CD4-positive, alpha-beta memory T cell (primary cell): ENCODE data around the gene MYO1B. TPM values are rescaled to one million over a fixed set of nuclear protein-coding genes. Genes with fewer than 3 reads are reported as not detected.

Experiments used
- CTCF ChIA-PET: fragments of 350-600 bp; sonication (Branson Sonifier 250); formaldehyde crosslinking; loops from one replicate; lab custom pipeline; 2021; ENCODE audit warnings: inconsistent platforms; ENCODE audit not compliant: partially characterized antibody; lab: Charles Lee
- POLR2A ChIA-PET: fragments of 350-600 bp; sonication (Branson Sonifier 250); formaldehyde crosslinking; loops from one replicate; lab custom pipeline; 2021; ENCODE audit not compliant: partially characterized antibody; lab: Charles Lee
- DNase-seq, 5 donors: peaks; one replicate each; pipeline versions ENCODE4 v3.0.0 to v3.0.0-alpha.2; 2020 to 2022; ENCODE audit warnings: mixed read lengths in 1 of 5
- H3K27ac ChIP-seq: one replicate; pipeline ENCODE4 v1.7.0; 2013; ENCODE audit warnings: low read depth, low read length
- H3K27me3 ChIP-seq: 2 replicates; pipeline ENCODE4 v1.7.0; 2013; ENCODE audit warnings: mild to moderate bottlenecking, low read length, moderate library complexity; ENCODE audit not compliant: insufficient read depth
- H3K36me3 ChIP-seq: 2 replicates; pipeline ENCODE4 v1.7.0; 2013; ENCODE audit warnings: mild to moderate bottlenecking, low read length, moderate library complexity; ENCODE audit not compliant: insufficient read depth
- H3K4me1 ChIP-seq: 2 replicates; pipeline ENCODE4 v1.7.0; 2013; ENCODE audit warnings: mild to moderate bottlenecking, low read length, moderate library complexity; ENCODE audit not compliant: insufficient read depth
- H3K4me3 ChIP-seq, 2 donors: one replicate each; pipeline ENCODE4 v1.7.0; 2013; ENCODE audit warnings: low read length in 2 of 2, mild to moderate bottlenecking in 1 of 2
- H3K9me3 ChIP-seq, 2 donors: one replicate each; pipeline ENCODE4 v1.7.0; 2013; ENCODE audit warnings: low read length in 2 of 2, control low read depth in 1 of 2; ENCODE audit not compliant: control insufficient read depth in 1 of 2
- H3K27ac Mint-ChIP-seq, 7 donors: one replicate each; pipeline ENCODE4 v1.8.0; 2020 to 2021; ENCODE audit warnings: mixed read lengths in 7 of 7, mild to moderate bottlenecking in 6 of 7, inconsistent platforms in 3 of 7, moderate library complexity in 3 of 7
- H3K27me3 Mint-ChIP-seq, 2 donors: one replicate each; pipeline ENCODE4 v1.8.0; 2020 to 2021; ENCODE audit warnings: mixed read lengths in 2 of 2
- H3K36me3 Mint-ChIP-seq, 2 donors: one replicate each; pipeline ENCODE4 v1.8.0; 2020 to 2021; ENCODE audit warnings: mixed read lengths in 2 of 2, inconsistent platforms in 1 of 2, mild to moderate bottlenecking in 1 of 2
- H3K4me1 Mint-ChIP-seq, 4 donors: one replicate each; pipeline ENCODE4 v1.8.0; 2020 to 2021; ENCODE audit warnings: mixed read lengths in 4 of 4, mild to moderate bottlenecking in 1 of 4
- H3K4me3 Mint-ChIP-seq, 8 donors: one replicate each; pipeline ENCODE4 v1.8.0; 2020 to 2021; ENCODE audit warnings: mixed read lengths in 8 of 8, mild to moderate bottlenecking in 7 of 8, moderate library complexity in 6 of 8, inconsistent platforms in 3 of 8
- H3K9me3 Mint-ChIP-seq, 8 donors: one replicate each; pipeline ENCODE4 v1.8.0; 2020 to 2021; ENCODE audit warnings: mixed read lengths in 8 of 8, mild to moderate bottlenecking in 5 of 8, inconsistent platforms in 3 of 8, moderate library complexity in 1 of 8
- intact Hi-C: fragments of 100-400 bp; cut with micrococcal nuclease; formaldehyde crosslinking; loops from one replicate; pipeline ENCODE4 v1.15.1; 2023
- polyA plus RNA-seq, 2 donors: library from polyadenylated mRNA; unstranded; fragments of 300-500 nt; fragmentation: Illumina TruSeq; gene quantifications; one replicate each; pipeline ENCODE4 v1.2.3, GENCODE V29; 2021
- total RNA-seq, 2 experiments: library from RNA; stranded (reverse); gene quantifications; one replicate each; pipeline ENCODE4 v1.2.3, GENCODE V29; 2021

MYO1B gene
- total and polyA plus RNA-seq, 4 experiments from 2014 or later, result 0.12 to 0.38 (median 0.17) TPM

DNA sequence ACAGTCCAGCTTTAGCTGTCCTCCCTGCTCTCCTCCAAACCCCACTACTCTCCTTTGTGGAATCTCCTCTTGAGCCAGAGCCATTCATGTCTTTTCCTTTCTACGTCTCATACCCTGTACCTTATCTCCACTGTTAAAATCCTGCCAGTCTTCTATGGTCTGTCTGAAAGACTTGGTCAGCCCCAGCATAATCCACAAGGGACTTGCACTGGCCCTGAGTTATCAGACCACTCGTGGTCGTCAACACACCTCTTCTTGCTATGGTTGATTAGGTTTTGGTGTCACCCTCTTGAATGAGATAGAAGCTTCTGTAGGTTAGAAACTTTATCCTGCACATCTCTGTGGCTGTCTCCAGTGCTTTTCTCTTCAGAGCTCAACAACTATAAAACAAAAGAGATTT, 56.8 kb downstream of the MYO1B start:
- Mint-ChIP-seq H3K27me3 (peaks cover 0 to 8% of the 10 kb centered on the region in 2 donors), H3K4me3 (no peak overlapping the region), H3K36me3 (no peaks in the 10 kb centered on the region), H3K4me1 (peaks cover 0 to 2% (median under 1%) of the 10 kb centered on the region in 4 donors), H3K27ac (no peak overlapping the region), H3K9me3 (no peaks in the 10 kb centered on the region)
- Histone ChIP-seq H3K27ac (no peak overlapping the region), H3K4me1 (no peaks in the 10 kb centered on the region), H3K4me3 (no peak overlapping the region), H3K9me3 (no peaks in the 10 kb centered on the region), H3K36me3 (no peaks in the 10 kb centered on the region), H3K27me3 (no peaks in the 10 kb centered on the region)
- POLR2A ChIA-PET, result no interaction called here
- DNase-seq, result no peak
- intact Hi-C loops, result loop anchor here (1.0 to 5.0 kb wide), 2 partner anchors 137 to 250 kb away; no protein-coding TSS in a partner anchor
- CTCF ChIA-PET, result interaction anchor here (0.7 to 2.2 kb wide), 5 partner anchors 8 to 250 kb away, joined by 3 to 6 read pairs (median 4); no protein-coding TSS in a partner anchor

- POLR2A ChIA-PET, result no interaction called here
- Mint-ChIP-seq H3K4me3 (no peak overlapping the region), H3K27ac (no peak overlapping the region), H3K36me3 (no peaks in the 10 kb centered on the region), H3K27me3 (peaks cover 0 to 8% of the 10 kb centered on the region in 2 donors), H3K4me1 (peaks cover 0 to 2% (median under 1%) of the 10 kb centered on the region in 4 donors), H3K9me3 (no peaks in the 10 kb centered on the region)
- H3K27me3 ChIP-seq, result no peaks in the 10 kb centered on the region
- no peak overlapping the region for H3K4me3 ChIP-seq
- H3K4me1 ChIP-seq, result no peaks in the 10 kb centered on the region
- H3K9me3 ChIP-seq, result no peaks in the 10 kb centered on the region
- H3K27ac ChIP-seq, result no peak overlapping the region
- DNase-seq, result peak in 2 of 5 donors; percentile 3 to 4
- H3K36me3 ChIP-seq, result no peaks in the 10 kb centered on the region
- CTCF ChIA-PET, result interaction anchor here (0.7 to 2.2 kb wide), 8 partner anchors 9 to 251 kb away, joined by 3 to 6 read pairs (median 4); no protein-coding TSS in a partner anchor
- intact Hi-C loops, result loop anchor here (1.0 to 5.0 kb wide), 2 partner anchors 137 to 250 kb away; no protein-coding TSS in a partner anchor
These were observed 57.4 kb downstream of the MYO1B start for GRCh38 chr2:191302459-191303139.

DNA sequence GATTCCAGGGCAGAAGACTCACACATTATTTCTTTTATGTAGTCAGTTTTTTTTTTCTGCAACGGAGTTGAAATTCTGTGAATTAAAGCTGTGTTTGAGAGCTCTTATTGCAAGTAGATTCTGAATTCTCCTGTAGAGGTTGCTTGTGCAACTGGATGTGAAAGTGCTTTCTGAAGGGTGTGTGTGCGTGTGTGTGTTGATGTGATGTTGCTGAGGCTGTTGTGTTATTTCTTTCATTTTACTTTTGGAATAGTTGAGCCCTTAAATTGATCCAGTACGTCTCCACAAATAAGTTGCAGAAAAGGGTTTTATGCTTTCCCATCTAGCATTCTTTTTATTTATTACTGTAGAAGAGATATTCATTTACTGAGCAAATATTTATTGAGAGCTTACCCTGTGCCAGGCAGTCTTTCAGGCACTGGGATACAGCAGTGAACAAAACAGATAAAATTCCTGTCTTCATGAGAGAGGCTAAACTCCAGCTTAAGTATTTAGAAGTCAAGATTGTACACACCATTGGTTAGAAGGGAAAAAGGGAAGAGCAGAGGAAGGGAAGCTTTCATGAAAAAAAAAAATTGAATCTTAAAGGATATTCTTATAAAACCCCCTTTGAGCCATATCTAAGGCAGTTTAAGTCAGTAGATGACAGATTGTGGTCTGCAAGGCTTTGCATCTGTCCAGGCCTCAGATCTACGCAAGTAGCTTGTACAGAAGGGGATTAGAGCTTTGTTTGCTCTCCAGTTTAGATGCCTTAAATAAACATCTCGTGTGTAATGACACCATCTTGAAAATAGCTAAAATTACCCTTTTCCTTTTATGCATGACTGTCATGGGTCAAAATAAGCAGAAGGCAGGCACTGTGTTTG, 58.2 kb downstream of the MYO1B start:
- Mint-ChIP-seq H3K4me3 (no peak overlapping the region), H3K9me3 (no peaks in the 10 kb centered on the region), H3K27me3 (peaks cover 0 to 8% of the 10 kb centered on the region in 2 donors), H3K4me1 (peaks cover 0 to 2% (median under 1%) of the 10 kb centered on the region in 4 donors), H3K36me3 (no peaks in the 10 kb centered on the region), H3K27ac (no peak overlapping the region)
- Histone ChIP-seq H3K36me3 (no peaks in the 10 kb centered on the region), H3K27me3 (no peaks in the 10 kb centered on the region), H3K4me3 (no peak overlapping the region), H3K27ac (no peak overlapping the region), H3K9me3 (no peaks in the 10 kb centered on the region), H3K4me1 (no peaks in the 10 kb centered on the region)
- ChIA-PET POLR2A (no interaction called here), CTCF (interaction anchor here (1.1 to 2.2 kb wide), 8 partner anchors 9 to 251 kb away, joined by 3 to 6 read pairs (median 4); no protein-coding TSS in a partner anchor)
- DNase-seq, result no peak
- intact Hi-C loops, result loop anchor here (5.0 kb wide), 1 partner anchor 251 kb away; no protein-coding TSS in a partner anchor

- H3K27ac Mint-ChIP-seq, result no peak overlapping the region
- intact Hi-C loops, result loop anchor here (5.0 kb wide), 1 partner anchor 253 kb away; no protein-coding TSS in a partner anchor
- peaks cover 0 to 8% of the 10 kb centered on the region in 2 donors for H3K27me3 Mint-ChIP-seq
- Histone ChIP-seq H3K4me3 (no peak overlapping the region), H3K27me3 (no peaks in the 10 kb centered on the region), H3K36me3 (no peaks in the 10 kb centered on the region), H3K4me1 (no peaks in the 10 kb centered on the region), H3K9me3 (no peaks in the 10 kb centered on the region), H3K27ac (no peak overlapping the region)
- no peaks in the 10 kb centered on the region for H3K36me3 Mint-ChIP-seq
- peaks cover 0 to 2% (median under 1%) of the 10 kb centered on the region in 4 donors for H3K4me1 Mint-ChIP-seq
- ChIA-PET CTCF (no interaction called here), POLR2A (no interaction called here)
- no peaks in the 10 kb centered on the region for H3K9me3 Mint-ChIP-seq
- H3K4me3 Mint-ChIP-seq, result no peak overlapping the region
- DNase-seq, result no peak
These were observed 60.0 kb downstream of the MYO1B start for GRCh38 chr2:191304939-191305875.

GRCh38 chr2:191308026-191308425, 62.8 kb downstream of the MYO1B start:
- DNase-seq, result no peak
- POLR2A ChIA-PET, result no interaction called here
- intact Hi-C loops, result no loop called here
- Mint-ChIP-seq H3K27me3 (peaks cover 0 to 3% of the 10 kb centered on the region in 2 donors), H3K4me3 (no peak overlapping the region), H3K4me1 (peaks cover 0 to 2% (median under 1%) of the 10 kb centered on the region in 4 donors), H3K36me3 (no peaks in the 10 kb centered on the region), H3K27ac (no peak overlapping the region), H3K9me3 (no peaks in the 10 kb centered on the region)
- CTCF ChIA-PET, result no interaction called here
- no peaks in the 10 kb centered on the region for H3K4me1 ChIP-seq
- H3K27ac ChIP-seq, result no peak overlapping the region
- H3K4me3 ChIP-seq, result no peak overlapping the region
- no peaks in the 10 kb centered on the region for H3K27me3 ChIP-seq
- H3K36me3 ChIP-seq, result no peaks in the 10 kb centered on the region
- H3K9me3 ChIP-seq, result no peaks in the 10 kb centered on the region

- Mint-ChIP-seq H3K27ac (no peak overlapping the region), H3K4me3 (no peak overlapping the region), H3K9me3 (no peaks in the 10 kb centered on the region), H3K4me1 (peaks cover 0 to 2% (median under 1%) of the 10 kb centered on the region in 4 donors), H3K27me3 (peaks cover 0 to 1% of the 10 kb centered on the region in 2 donors), H3K36me3 (no peaks in the 10 kb centered on the region)
- Histone ChIP-seq H3K4me3 (no peak overlapping the region), H3K27ac (no peak overlapping the region), H3K9me3 (no peaks in the 10 kb centered on the region), H3K27me3 (no peaks in the 10 kb centered on the region), H3K36me3 (no peaks in the 10 kb centered on the region), H3K4me1 (no peaks in the 10 kb centered on the region)
- no peak for DNase-seq
- ChIA-PET POLR2A (no interaction called here), CTCF (no interaction called here)
- intact Hi-C loops, result no loop called here
These were observed 66.0 kb downstream of the MYO1B start for GRCh38 chr2:191311156-191311555.
